HepG2 (cell line): ENCODE measurements around the gene UNC13D. TPM values are rescaled to one million over a fixed set of nuclear protein-coding genes. Genes with fewer than 3 reads are reported as not detected.

ENCODE experiments used
- AGO2 ChIP-seq: fragments of 200-400 bp; formaldehyde crosslinking; optimal IDR thresholded peaks from 2 replicates; pipeline ENCODE3; 2017; ENCODE audit warnings: mild to moderate bottlenecking, low read depth, low read length, moderate library complexity
- CEBPG ChIP-seq: IDR thresholded peaks from 2 replicates; pipeline ENCODE4 v1.6.1; 2016
- GLI4 ChIP-seq: sonication (generic); formaldehyde crosslinking; IDR thresholded peaks from 2 replicates; pipeline ENCODE4 v1.5.1; 2020; ENCODE audit warnings: missing genetic modification reagents, mild to moderate bottlenecking, moderate library complexity, borderline replicate concordance
- KIAA2018 ChIP-seq: sonication (generic); formaldehyde crosslinking; IDR thresholded peaks from 2 replicates; pipeline ENCODE4 v1.5.0; 2020; ENCODE audit warnings: mild to moderate bottlenecking, missing genetic modification reagents, borderline replicate concordance
- KLF13 ChIP-seq: sonication (generic); formaldehyde crosslinking; IDR thresholded peaks from 2 replicates; pipeline ENCODE4 v1.4.0; 2020; ENCODE audit warnings: mild to moderate bottlenecking, missing genetic modification reagents
- NFKB2 ChIP-seq: sonication (generic); formaldehyde crosslinking; IDR thresholded peaks from 2 replicates; pipeline ENCODE4 v1.4.0; 2020; ENCODE audit warnings: missing genetic modification reagents, borderline replicate concordance
- POLR2A ChIP-seq, 2 experiments: IDR thresholded peaks; 2 replicates each; pipeline ENCODE4 v1.6.1; 2011; ENCODE audit warnings: low read depth in 2 of 2, low read length in 2 of 2, mild to moderate bottlenecking in 1 of 2, moderate library complexity in 1 of 2; ENCODE audit not compliant: insufficient read depth in 1 of 2
- POLR2AphosphoS5 ChIP-seq: IDR thresholded peaks from 2 replicates; pipeline ENCODE4 v1.6.1; 2012; ENCODE audit warnings: low read depth, low read length
- RFXANK ChIP-seq: IDR thresholded peaks from 2 replicates; pipeline ENCODE4 v1.6.1; 2016
- SMARCE1 ChIP-seq: fragments of 450-650 bp; IDR thresholded peaks from 2 replicates; pipeline ENCODE4 v1.6.1; 2017; ENCODE audit warnings: borderline replicate concordance
- SOX13 ChIP-seq, 3 experiments: fragments of 450-650 bp in 1 of 3; sonication (generic) in 1 of 3; formaldehyde crosslinking in 1 of 3; IDR thresholded peaks in 2 of 3; conservative IDR thresholded peaks in 1 of 3; 2 replicates each; pipeline versions ENCODE4 v1.5.0 to v1.6.1; 2016 to 2020; ENCODE audit warnings: antibody characterized with exemption in 1 of 3, mild to moderate bottlenecking in 1 of 3, missing compliant biosample characterization in 1 of 3, missing genetic modification reagents in 1 of 3, moderate library complexity in 1 of 3
- U2AF2 ChIP-seq: fragments of 200-400 bp; formaldehyde crosslinking; IDR thresholded peaks from 2 replicates; pipeline ENCODE4 v1.6.1; 2017; ENCODE audit warnings: low read depth, mild to moderate bottlenecking, low read length
- ZFP62 ChIP-seq: sonication (generic); formaldehyde crosslinking; IDR thresholded peaks from 2 replicates; pipeline ENCODE4 v1.4.0; 2020; ENCODE audit warnings: missing genetic modification reagents
- ZMYM2 ChIP-seq: sonication (generic); formaldehyde crosslinking; IDR thresholded peaks from 2 replicates; pipeline ENCODE4 v1.8.0; 2022; ENCODE audit warnings: mild to moderate bottlenecking, missing genetic modification reagents
- ZNF296 ChIP-seq: sonication (generic); formaldehyde crosslinking; conservative IDR thresholded peaks from 2 replicates; pipeline ENCODE4 v1.5.0; 2020; ENCODE audit warnings: mild to moderate bottlenecking, missing genetic modification reagents
- ZNF326 ChIP-seq: sonication (generic); formaldehyde crosslinking; IDR thresholded peaks from 2 replicates; pipeline ENCODE4 v1.4.0; 2020; ENCODE audit warnings: missing genetic modification reagents, borderline replicate concordance
- ZNF34 ChIP-seq: sonication (generic); formaldehyde crosslinking; IDR thresholded peaks from 2 replicates; pipeline ENCODE4 v1.4.0; 2020; ENCODE audit warnings: mild to moderate bottlenecking, missing genetic modification reagents, borderline replicate concordance
- ZNF546 ChIP-seq: sonication (generic); formaldehyde crosslinking; conservative IDR thresholded peaks from 2 replicates; pipeline ENCODE4 v1.8.1; 2023; ENCODE audit warnings: mild to moderate bottlenecking, missing genetic modification reagents
- ZNF749 ChIP-seq: sonication (generic); formaldehyde crosslinking; IDR thresholded peaks from 2 replicates; pipeline ENCODE4 v1.8.0; 2022; ENCODE audit warnings: mild to moderate bottlenecking, missing genetic modification reagents, moderate library complexity, borderline replicate concordance
- ZNF770 ChIP-seq: sonication (generic); formaldehyde crosslinking; IDR thresholded peaks from 2 replicates; pipeline ENCODE4 v1.5.0; 2020; ENCODE audit warnings: mild to moderate bottlenecking, missing genetic modification reagents
- polyA plus RNA-seq, 8 experiments: library from polyadenylated mRNA; depleted of rRNA in 3 of 8; stranded (reverse) in 7 of 8; unstranded in 1 of 8; fragments of >200 nt; fragmentation: Illumina TruSeq in 4 of 8; extraction: Trizol in 4 of 8; gene quantifications; 2 replicates each; pipeline versions ENCODE4 v1.2.1 to v1.2.3, GENCODE V29; 2011 to 2016; ENCODE audit warnings: low read depth in 4 of 8, missing spikeins in 1 of 8, mixed read lengths in 1 of 8; ENCODE audit not compliant: insufficient read depth in 1 of 8
- total RNA-seq, 5 experiments: library from RNA; depleted of rRNA; stranded (reverse); fragments of >200 nt; fragmentation: Illumina TruSeq; extraction: Trizol; gene quantifications; 2 replicates each; pipeline ENCODE4 v1.2.3, GENCODE V29; 2016; ENCODE audit warnings: low read depth in 1 of 5

UNC13D gene
- total and polyA plus RNA-seq, 2 of the 13 experiments (the other 11 are each of a cell fraction or from before 2014, with no cell fraction given): 29.7 to 42.7 TPM

- TF ChIP-seq KIAA2018 (CRISPR knock-in tag) (no peak), ZNF34 (no peak), ZNF546 (CRISPR knock-in tag) (no peak), ZNF770 (CRISPR knock-in tag) (peak; percentile 66; the same call in 1 of the 2 replicates), SOX13 (IDR thresholded peaks at IDR 0.05) (no peak), SOX13 (CRISPR knock-in tag; conservative IDR thresholded peaks at IDR 0.05 in 1 of 2, IDR thresholded peaks at IDR 0.05 in 1 of 2) (no peak), ZNF749 (CRISPR knock-in tag) (no peak), ZNF296 (CRISPR knock-in tag) (no peak), ZMYM2 (CRISPR knock-in tag) (no peak), AGO2 (peak; percentile 79), SMARCE1 (no peak), CEBPG (CRISPR knock-in tag) (no peak), RFXANK (CRISPR knock-in tag) (no peak), KLF13 (CRISPR knock-in tag) (no peak), POLR2AphosphoS5 (0 out of 2 replicates have a peak, but pooled peaks have one; percentile 5), ZFP62 (CRISPR knock-in tag) (no peak), POLR2A (IDR thresholded peaks at IDR 0.05; ENCODE audit: insufficient read depth in 1 of 2, low read depth in 2 of 2, low read length in 2 of 2) (peak in 1 of 2 experiments; percentile 27; a peak in 2 of 4 replicates), NFKB2 (CRISPR knock-in tag) (0 out of 2 replicates have a peak, but pooled peaks have one; percentile 23), GLI4 (CRISPR knock-in tag) (no peak), U2AF2 (no peak), ZNF326 (CRISPR knock-in tag) (0 out of 2 replicates have a peak, but pooled peaks have one; percentile 9)
Observed at GRCh38 chr17:75825748-75826370, 18.3 kb downstream of the UNC13D start (continued).
